Inflammatory macrophage treated with lipopolysaccharide for 4 hours (primary cell): ENCODE measurements around the gene TFDP1.

Source experiments
- DNase-seq: peaks from one replicate; pipeline ENCODE4 v3.0.0-alpha.2; 2020

Gene TFDP1

DNA sequence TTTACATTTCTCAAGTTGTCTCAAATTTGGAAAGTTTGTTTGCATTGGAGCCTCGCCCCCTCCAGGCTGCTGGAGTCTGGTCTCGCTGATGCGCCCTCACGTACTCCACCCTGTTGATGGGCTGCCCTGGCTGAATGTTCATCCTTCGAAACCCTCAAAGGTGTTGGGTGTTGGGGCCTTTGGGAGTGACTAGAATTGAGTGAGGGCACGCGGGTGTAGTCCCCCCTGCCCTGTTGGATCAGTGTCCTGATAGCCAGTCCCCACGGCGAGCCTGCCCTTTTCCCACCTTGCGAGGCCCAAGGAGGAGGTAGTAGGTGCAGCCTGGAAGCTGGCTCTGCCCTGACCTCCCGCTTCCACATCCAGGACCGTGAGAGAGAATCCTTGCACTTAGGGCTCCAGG is 14.8 kb downstream of the TFDP1 start:
- no peak for DNase-seq

DNA sequence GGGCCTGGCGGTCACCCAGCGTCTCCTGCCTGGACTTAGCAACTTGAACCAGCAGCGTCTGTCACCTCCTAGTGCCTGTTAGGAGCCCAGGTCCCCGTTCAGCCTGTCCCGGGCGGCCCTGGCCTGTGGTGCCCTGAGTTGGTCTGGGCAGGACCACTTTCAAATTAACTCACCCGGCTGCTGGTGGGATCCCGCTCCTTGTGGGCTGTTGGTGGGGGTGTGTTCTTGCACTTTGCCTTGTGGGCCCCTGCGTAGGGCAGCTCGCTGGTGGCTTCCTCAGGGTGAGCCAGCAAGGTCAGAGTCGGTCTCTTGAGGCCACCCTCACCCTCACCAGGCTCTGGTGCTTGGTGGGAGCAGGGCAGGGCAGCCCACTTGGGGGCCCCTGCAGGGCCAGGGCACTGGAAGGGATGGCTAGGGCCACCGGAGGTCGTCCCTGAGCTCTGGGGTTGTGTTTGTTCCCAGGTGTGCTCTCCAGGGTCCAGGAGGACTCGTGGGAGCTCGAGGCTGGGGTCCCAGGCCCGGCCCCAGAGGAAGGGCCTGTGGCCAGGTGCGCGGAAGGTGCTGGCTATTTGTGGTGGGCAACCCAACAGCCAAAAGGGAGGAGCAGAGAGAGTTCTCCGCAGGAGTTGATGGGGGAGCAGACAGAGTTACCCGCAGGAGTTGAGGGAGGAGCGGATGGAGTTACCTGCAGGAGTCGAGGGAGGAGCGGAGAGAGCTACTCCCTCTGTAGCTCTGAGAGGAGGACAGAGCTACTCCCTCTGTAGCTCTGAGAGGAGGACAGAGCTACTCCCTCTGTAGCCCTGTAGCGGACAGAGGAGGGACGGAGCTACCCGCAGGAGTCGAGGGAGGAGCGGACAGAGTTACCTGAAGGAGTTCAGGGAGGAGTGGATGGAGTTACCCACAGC is 16.9 kb downstream of the TFDP1 start:
- no peak for DNase-seq

GRCh38 chr13:113602291-113602988 is 17.9 kb downstream of the TFDP1 start:
- DNase-seq: no peak

GRCh38 chr13:113603116-113603710 is 18.7 kb downstream of the TFDP1 start:
- no peak for DNase-seq

DNA sequence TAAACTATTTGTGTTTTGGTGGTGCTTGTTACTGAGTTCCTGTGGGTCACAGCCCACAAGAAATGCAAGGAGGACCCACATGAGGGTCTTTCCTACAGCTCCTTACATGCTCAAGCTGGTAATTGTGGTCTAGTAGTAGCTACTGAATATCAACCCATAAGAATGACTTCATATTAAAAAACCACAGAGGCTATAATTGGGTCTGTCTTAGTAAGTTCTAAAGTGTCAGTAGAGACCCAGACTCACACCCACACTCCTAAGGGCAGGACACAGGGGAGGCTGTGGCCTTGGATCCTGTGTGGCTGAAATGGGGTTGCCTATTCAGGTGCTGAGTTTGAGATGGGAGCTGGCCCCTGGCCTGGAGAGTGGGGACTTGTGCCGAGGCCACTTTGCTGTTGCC is 19.6 kb downstream of the TFDP1 start:
- no peak for DNase-seq

GRCh38 chr13:113605461-113605860 is 20.9 kb downstream of the TFDP1 start:
- DNase-seq: no peak

DNA sequence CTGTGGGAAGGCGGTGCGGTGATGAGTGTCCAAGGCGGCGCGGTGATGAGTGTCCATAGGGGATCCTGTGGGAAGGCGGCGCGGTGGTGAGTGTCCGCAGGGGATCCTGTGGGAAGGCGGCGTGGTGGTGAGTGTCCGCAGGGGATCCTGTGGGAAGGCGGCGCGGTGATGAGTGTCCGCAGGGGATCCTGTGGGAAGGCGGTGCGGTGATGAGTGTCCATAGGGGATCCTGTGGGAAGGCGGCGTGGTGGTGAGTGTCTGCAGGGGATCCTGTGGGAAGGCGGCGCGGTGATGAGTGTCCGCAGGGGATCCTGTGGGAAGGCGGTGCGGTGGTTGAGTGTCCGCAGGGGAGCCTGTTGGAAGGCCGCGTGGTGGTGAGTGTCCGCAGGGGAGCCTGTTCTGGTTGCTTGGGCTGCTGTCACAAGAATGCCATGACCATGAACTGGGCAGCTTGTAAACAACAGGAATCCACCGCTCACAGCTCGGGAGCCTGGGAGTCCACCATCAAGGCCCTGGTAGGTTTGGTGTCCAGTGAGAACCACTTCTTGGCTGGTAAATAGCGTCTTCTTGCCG is 21.4 kb downstream of the TFDP1 start:
- no peak for DNase-seq

GRCh38 chr13:113607056-113607888 is 22.7 kb downstream of the TFDP1 start:
- peak; percentile 98 for DNase-seq

DNA sequence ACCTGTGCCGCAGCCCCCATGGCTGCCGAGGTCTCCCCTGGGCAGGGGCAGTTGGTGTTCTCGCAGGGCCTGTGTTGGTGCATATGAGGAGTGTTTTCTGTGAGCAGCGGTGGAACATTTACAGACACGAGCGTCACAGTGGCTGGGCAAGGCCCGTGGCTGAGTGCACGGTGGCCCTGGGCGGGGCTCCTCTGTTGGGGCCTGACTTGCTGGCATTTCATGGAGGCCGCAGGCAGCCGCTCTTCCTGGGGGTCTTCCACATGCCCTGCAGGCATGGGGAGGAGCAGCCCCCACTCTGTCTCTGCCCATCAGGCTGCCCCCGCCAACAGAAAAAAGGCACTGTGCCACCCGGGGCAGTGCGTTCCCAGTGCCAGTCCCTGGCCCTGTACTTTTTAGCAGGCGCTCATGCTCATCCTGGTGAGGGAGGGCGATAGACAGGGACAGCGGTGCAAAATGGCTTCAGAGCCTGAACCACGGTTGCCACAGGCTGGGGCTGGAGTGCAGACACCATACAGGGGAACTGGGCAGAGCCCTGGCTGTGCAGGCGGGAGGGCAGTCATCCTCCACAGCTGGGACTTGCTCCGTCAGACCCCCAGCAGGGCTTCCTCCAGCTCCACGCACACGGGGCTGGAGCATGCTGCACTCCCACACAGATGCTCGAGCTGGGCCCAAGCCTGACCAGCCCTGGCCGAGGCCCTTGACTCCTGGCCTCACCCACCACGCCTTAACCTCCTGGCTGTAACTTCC is 23.5 kb downstream of the TFDP1 start:
- DNase-seq: no peak

- no peak for DNase-seq
Measured at GRCh38 chr13:113608967-113609533, 24.5 kb downstream of the TFDP1 start.

DNA sequence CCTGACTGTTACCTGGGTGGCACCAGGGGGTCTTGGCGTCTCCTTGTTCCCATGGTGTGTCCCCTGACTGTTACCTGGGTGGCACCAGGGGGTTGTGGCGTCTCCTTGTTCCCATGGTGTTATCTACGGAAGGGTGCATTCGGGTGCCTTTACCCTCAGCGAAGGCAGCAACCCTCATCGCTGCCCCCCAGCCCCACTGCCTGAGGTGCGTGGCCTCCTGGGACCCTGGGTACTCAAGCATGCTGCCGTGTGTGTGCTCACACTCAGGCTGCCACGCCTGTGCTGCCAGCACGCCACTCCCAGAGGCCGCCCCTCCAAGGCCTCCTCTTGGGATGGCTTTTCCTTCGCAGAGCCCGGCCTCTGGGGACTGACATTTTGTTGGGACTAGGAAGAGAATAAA is 25.1 kb downstream of the TFDP1 start:
- no peak for DNase-seq

GRCh38 chr13:113610266-113610665 is 25.7 kb downstream of the TFDP1 start:
- DNase-seq: no peak

DNA sequence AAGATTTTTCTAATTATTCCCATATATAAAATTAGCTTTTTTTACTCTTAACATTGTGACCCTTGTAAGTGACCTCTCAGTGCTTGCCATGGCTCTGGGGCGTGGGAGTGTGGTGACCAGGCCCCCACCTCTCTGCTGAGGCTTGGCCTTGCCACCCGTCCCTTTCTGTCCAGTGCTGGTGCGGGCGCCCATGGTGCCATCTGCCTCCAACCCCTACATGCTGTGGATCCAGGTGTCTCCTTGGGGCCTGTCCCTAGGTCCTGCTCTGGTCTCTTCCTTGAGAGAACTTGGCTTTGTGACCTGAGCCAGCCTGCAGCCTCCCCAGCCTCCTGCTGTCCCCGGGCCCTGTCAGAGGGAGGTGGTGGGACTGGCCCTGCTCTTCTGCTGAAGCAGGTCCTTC is 27.4 kb downstream of the TFDP1 start:
- DNase-seq: no peak

DNA sequence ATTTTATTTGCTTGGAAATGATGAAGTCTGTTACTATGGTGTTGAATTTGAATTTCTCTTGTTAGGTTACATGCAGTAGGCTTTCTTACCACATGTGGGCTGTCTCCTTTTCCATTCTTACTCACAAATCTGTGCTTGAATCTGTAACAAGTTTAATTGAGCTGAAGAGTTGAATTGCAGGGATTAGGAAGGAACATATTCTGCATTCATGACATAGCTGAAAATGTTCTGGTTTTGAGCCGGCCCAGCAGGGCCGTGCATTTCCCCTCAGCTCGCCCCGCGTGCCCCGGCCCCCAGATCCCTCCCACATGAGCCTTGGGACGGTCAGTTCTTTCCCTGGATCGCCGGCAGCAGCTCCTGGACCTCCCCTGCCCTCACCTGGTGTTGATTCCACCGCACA is 28.1 kb downstream of the TFDP1 start:
- DNase-seq: no peak

DNA sequence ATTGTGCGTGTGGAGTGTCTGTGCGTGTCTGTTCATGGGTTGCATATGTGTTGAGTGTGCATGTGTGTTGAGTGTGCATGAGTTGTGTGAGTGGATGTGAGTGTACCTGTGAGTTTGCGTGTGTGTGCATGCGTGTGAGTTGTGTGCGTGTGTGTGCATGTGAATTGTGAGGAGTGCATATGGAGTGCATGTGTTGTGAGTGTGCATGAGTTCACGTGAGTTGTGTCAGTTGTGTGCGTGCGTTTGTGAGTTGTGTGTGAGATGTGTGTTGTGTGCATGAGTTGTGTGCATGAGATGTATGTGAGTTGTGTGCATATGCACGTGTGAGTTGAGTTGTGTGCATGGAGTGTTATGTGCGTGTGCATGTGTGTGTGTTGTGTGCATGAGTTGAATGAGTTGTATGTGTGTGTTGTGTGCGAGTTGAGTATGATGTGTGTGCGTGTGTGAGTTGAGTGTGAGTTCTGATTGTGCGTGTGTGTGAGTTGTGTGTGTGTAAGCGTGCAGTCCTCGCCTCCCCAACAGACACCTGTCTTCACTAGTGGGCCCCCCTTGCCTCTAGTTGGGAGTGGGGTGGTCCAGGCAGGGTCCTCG is 29.3 kb downstream of the TFDP1 start:
- DNase-seq: no peak

- peak; percentile 79 for DNase-seq
Measured at GRCh38 chr13:113616281-113616906, 31.8 kb downstream of the TFDP1 start.

- no peak for DNase-seq
Measured at GRCh38 chr13:113616991-113617749, 32.6 kb downstream of the TFDP1 start.

GRCh38 chr13:113617961-113618360 is 33.4 kb downstream of the TFDP1 start:
- DNase-seq: no peak

GRCh38 chr13:113618455-113618854 is 33.9 kb downstream of the TFDP1 start:
- DNase-seq: no peak
